22Rv1 (cell line): ENCODE measurements around the gene DNAJB14.

Source experiments
- ZFX ChIP-seq: fragments of 450-650 bp; IDR thresholded peaks from 2 replicates; pipeline ENCODE4 v1.6.1; 2017; ENCODE audit warnings: antibody characterized with exemption, borderline replicate concordance
- TF ChIP-seq, protein P1 (sequence below): fragments of 450-650 bp; IDR thresholded peaks from 2 replicates; pipeline ENCODE4 v1.5.1; 2017; ENCODE audit warnings: mild to moderate bottlenecking

- TF ChIP-seq, protein P1, sequence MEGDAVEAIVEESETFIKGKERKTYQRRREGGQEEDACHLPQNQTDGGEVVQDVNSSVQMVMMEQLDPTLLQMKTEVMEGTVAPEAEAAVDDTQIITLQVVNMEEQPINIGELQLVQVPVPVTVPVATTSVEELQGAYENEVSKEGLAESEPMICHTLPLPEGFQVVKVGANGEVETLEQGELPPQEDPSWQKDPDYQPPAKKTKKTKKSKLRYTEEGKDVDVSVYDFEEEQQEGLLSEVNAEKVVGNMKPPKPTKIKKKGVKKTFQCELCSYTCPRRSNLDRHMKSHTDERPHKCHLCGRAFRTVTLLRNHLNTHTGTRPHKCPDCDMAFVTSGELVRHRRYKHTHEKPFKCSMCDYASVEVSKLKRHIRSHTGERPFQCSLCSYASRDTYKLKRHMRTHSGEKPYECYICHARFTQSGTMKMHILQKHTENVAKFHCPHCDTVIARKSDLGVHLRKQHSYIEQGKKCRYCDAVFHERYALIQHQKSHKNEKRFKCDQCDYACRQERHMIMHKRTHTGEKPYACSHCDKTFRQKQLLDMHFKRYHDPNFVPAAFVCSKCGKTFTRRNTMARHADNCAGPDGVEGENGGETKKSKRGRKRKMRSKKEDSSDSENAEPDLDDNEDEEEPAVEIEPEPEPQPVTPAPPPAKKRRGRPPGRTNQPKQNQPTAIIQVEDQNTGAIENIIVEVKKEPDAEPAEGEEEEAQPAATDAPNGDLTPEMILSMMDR, result no peak
- TF ChIP-seq ZFX, result no peak
Measured at GRCh38 chr4:99878604-99879003, 67.8 kb downstream of the DNAJB14 start.
